Stomach (tissue), 9 donors: ENCODE data around the gene DERA. TPM values are rescaled to one million over a fixed set of nuclear protein-coding genes. Genes with fewer than 3 reads are reported as not detected.

Experiments used
- DNase-seq, 2 donors: peaks; one replicate each; pipeline versions ENCODE4 v3.0.0 to v3.0.0-alpha.2; 2013 to 2019
- H3K27ac ChIP-seq, 5 donors: fragments of 200-600 bp in 4 of 5; sonication (generic) in 4 of 5; one replicate each; pipeline ENCODE4 v1.5.1; 2013 to 2019; ENCODE audit warnings: mild to moderate bottlenecking in 1 of 5, moderate library complexity in 1 of 5
- H3K27me3 ChIP-seq, 3 donors: fragments of 200-600 bp; sonication (generic); one replicate each; pipeline ENCODE4 v1.5.1; 2017 to 2019; ENCODE audit warnings: mixed run types in 1 of 3
- H3K36me3 ChIP-seq, 4 donors: fragments of 200-600 bp; sonication (generic); 1 replicate in 3 of 4; 2 replicates in 1 of 4; pipeline ENCODE4 v1.5.1; 2016 to 2019
- H3K4me1 ChIP-seq, 4 donors: fragments of 200-600 bp; sonication (generic); one replicate each; pipeline ENCODE4 v1.5.1; 2016 to 2019
- H3K4me3 ChIP-seq, 4 donors: fragments of 200-600 bp; sonication (generic) in 3 of 4; one replicate each; pipeline ENCODE4 v1.5.1; 2016 to 2019; ENCODE audit warnings: mild to moderate bottlenecking in 1 of 4
- H3K9me3 ChIP-seq, 4 donors: fragments of 200-600 bp; sonication (generic); one replicate each; pipeline ENCODE4 v1.5.1; 2016 to 2019
- EP300 ChIP-seq: sonication (generic); formaldehyde crosslinking; IDR thresholded peaks from one replicate; pipeline ENCODE4 v1.6.1; 2017; ENCODE audit warnings: antibody characterized with exemption
- POLR2A ChIP-seq, 4 donors: fragments of 450-650 bp; IDR thresholded peaks; one replicate each; pipeline ENCODE4 v1.6.1; 2016; ENCODE audit warnings: antibody characterized with exemption in 4 of 4, control low read depth in 2 of 4, mild to moderate bottlenecking in 1 of 4, moderate library complexity in 1 of 4
- POLR2AphosphoS5 ChIP-seq, 3 donors: sonication (generic); formaldehyde crosslinking; IDR thresholded peaks; one replicate each; pipeline ENCODE4 v1.6.1; 2016; ENCODE audit warnings: antibody characterized with exemption in 3 of 3
- WGBS, 5 donors: extraction: QIAGEN DNeasy Blood & Tissue Kit in 3 of 5; methylation state at CpG; one replicate each; pipeline versions ENCODE4 v1.1.5 to v1.1.7; 2013 to 2018; 5-methylcytosine and 5-hydroxymethylcytosine counted together
- intact Hi-C: fragments of 100-400 bp; cut with DNase I; formaldehyde crosslinking; loops from one replicate; pipeline ENCODE4 v1.15.1; 2023; ENCODE audit warnings: low total_unique reads
- polyA plus RNA-seq, 3 donors: library from polyadenylated mRNA; stranded (reverse); fragments of 200-250 nt; gene quantifications; one replicate each; pipeline ENCODE4 v1.2.3, GENCODE V29; 2013
- total RNA-seq, 5 donors: library from RNA; depleted of rRNA; stranded (reverse); fragments of >200 nt; gene quantifications; one replicate each; pipeline versions ENCODE4 v1.1.0 to v1.2.3, GENCODE V29; 2014 to 2016
- TF ChIP-seq, protein P1 (sequence below), 7 experiments: fragments of 450-650 bp in 4 of 7; fragments of 200-600 bp in 3 of 7; sonication (generic) in 3 of 7; IDR thresholded peaks; one replicate each; pipeline ENCODE4 v1.5.1; 2016 to 2019; ENCODE audit warnings: antibody characterized with exemption in 7 of 7, control low read depth in 2 of 7, mild to moderate bottlenecking in 1 of 7
- donor health status: healthy with polysubstance abuse.
- donor health status: Bipolar disorder and iron deficiency.
- donor health status: healthy.

Gene DERA
- total and polyA plus RNA-seq, 8 donors, result 3.2 to 53.6 (median 23.5) TPM

GRCh38 chr12:16016748-16017147, 105.6 kb downstream of the DERA start:
- no peak for DNase-seq
- TF ChIP-seq, protein P1, sequence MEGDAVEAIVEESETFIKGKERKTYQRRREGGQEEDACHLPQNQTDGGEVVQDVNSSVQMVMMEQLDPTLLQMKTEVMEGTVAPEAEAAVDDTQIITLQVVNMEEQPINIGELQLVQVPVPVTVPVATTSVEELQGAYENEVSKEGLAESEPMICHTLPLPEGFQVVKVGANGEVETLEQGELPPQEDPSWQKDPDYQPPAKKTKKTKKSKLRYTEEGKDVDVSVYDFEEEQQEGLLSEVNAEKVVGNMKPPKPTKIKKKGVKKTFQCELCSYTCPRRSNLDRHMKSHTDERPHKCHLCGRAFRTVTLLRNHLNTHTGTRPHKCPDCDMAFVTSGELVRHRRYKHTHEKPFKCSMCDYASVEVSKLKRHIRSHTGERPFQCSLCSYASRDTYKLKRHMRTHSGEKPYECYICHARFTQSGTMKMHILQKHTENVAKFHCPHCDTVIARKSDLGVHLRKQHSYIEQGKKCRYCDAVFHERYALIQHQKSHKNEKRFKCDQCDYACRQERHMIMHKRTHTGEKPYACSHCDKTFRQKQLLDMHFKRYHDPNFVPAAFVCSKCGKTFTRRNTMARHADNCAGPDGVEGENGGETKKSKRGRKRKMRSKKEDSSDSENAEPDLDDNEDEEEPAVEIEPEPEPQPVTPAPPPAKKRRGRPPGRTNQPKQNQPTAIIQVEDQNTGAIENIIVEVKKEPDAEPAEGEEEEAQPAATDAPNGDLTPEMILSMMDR (IDR thresholded peaks at IDR 0.05), result no peak
- no peak for TF ChIP-seq POLR2AphosphoS5 (IDR thresholded peaks at IDR 0.05)
- TF ChIP-seq POLR2A (IDR thresholded peaks at IDR 0.05), result no peak
- no peak for TF ChIP-seq EP300
- Histone ChIP-seq H3K27me3 (no peaks in the 10 kb centered on the region), H3K4me1 (peaks cover 0 to 9% (median 6%) of the 10 kb centered on the region in 4 donors), H3K9me3 (peaks cover 10 to 26% (median 16%) of the 10 kb centered on the region in 4 donors), H3K36me3 (peaks cover 0 to 46% (median 22%) of the 10 kb centered on the region in 4 donors), H3K4me3 (no peak overlapping the region), H3K27ac (no peak overlapping the region)
- intact Hi-C loops, result no loop called here
- WGBS, 5 donors, result 91 to 97% (median 94%) methylated on average over 3 of the region's 3 CpGs

DNA sequence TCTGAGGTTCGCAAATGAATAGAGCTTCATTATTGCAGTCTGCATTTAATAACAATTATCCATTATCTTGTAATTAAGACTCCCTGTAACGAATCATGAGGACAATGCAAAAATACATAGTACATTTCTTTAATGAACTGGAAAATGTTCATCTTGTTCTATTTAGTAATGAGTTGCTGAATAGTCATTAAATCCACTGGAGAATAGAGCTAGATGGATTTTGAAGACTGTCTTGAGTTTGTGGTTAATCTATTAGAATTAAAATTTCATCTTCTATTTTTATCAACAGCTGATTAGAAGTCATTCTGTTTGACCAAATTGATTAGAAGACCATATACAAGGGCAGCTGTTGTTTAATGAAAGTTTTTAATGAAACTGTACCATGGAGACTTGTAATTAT, 107.2 kb downstream of the DERA start:
- Histone ChIP-seq H3K27ac (no peak overlapping the region), H3K27me3 (no peaks in the 10 kb centered on the region), H3K36me3 (peaks cover 0 to 44% (median 25%) of the 10 kb centered on the region in 4 donors), H3K9me3 (peaks cover 10 to 26% (median 16%) of the 10 kb centered on the region in 4 donors), H3K4me1 (no peaks in the 10 kb centered on the region), H3K4me3 (no peak overlapping the region)
- intact Hi-C loops, result no loop called here
- 95 to 99% (median 96%) methylated on average over 2 of the region's 2 CpGs for WGBS, 5 donors
- DNase-seq, result no peak
- TF ChIP-seq POLR2AphosphoS5 (IDR thresholded peaks at IDR 0.05) (no peak), EP300 (no peak), POLR2A (IDR thresholded peaks at IDR 0.05) (no peak)
- TF ChIP-seq, protein P1 (IDR thresholded peaks at IDR 0.05), result no peak

- intact Hi-C loops, result no loop called here
- TF ChIP-seq EP300 (no peak), POLR2A (IDR thresholded peaks at IDR 0.05) (no peak), POLR2AphosphoS5 (IDR thresholded peaks at IDR 0.05) (no peak)
- TF ChIP-seq, protein P1 (IDR thresholded peaks at IDR 0.05), result no peak
- no peaks in the 10 kb centered on the region for H3K27me3 ChIP-seq
These were observed 108.0 kb downstream of the DERA start for GRCh38 chr12:16019136-16019535.

DNA sequence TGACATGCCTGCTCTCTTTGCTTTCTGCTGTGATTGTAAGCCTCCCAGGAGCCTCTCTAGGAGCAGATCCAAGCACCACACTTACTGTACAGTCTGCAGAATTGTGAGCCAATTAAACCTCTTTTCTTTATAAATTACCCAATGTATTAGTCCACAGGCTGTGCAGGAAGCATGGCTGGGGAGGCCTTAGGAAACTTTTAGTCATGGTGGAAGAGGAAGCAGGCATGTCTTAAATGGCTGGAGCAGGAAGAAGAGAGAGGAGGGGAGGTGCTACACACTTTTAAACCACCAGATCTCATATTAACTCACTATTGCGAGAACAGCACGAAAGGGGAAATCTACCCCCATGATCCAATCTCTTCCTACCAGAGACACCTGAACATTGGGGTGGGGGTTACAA, 108.9 kb downstream of the DERA start:
- Histone ChIP-seq H3K9me3 (peaks cover 0 to 8% (median 5%) of the 10 kb centered on the region in 4 donors), H3K4me1 (no peaks in the 10 kb centered on the region), H3K27me3 (no peaks in the 10 kb centered on the region), H3K36me3 (peaks cover 0 to 26% (median 11%) of the 10 kb centered on the region in 4 donors), H3K27ac (no peak overlapping the region), H3K4me3 (no peak overlapping the region)
- intact Hi-C loops, result no loop called here
- WGBS, 5 donors, result 93 to 100% (median 97%) methylated on average over 2 of the region's 2 CpGs
- no peak for TF ChIP-seq POLR2AphosphoS5 (IDR thresholded peaks at IDR 0.05)
- no peak for TF ChIP-seq EP300
- TF ChIP-seq POLR2A (IDR thresholded peaks at IDR 0.05), result no peak
- TF ChIP-seq, protein P1 (IDR thresholded peaks at IDR 0.05), result no peak
- no peak for DNase-seq

More at GRCh38 chr12:16019136-16019535, 108.0 kb downstream of the DERA start:
- no peak overlapping the region for H3K27ac ChIP-seq
- H3K4me1 ChIP-seq, result no peaks in the 10 kb centered on the region
- H3K36me3 ChIP-seq, result peaks cover 0 to 35% (median 20%) of the 10 kb centered on the region in 4 donors
- H3K9me3 ChIP-seq, result peaks cover 7 to 17% (median 11%) of the 10 kb centered on the region in 4 donors
- DNase-seq, result no peak
- H3K4me3 ChIP-seq, result no peak overlapping the region
